ENCODE results near the gene TRMO.

The TRMO gene

DNA sequence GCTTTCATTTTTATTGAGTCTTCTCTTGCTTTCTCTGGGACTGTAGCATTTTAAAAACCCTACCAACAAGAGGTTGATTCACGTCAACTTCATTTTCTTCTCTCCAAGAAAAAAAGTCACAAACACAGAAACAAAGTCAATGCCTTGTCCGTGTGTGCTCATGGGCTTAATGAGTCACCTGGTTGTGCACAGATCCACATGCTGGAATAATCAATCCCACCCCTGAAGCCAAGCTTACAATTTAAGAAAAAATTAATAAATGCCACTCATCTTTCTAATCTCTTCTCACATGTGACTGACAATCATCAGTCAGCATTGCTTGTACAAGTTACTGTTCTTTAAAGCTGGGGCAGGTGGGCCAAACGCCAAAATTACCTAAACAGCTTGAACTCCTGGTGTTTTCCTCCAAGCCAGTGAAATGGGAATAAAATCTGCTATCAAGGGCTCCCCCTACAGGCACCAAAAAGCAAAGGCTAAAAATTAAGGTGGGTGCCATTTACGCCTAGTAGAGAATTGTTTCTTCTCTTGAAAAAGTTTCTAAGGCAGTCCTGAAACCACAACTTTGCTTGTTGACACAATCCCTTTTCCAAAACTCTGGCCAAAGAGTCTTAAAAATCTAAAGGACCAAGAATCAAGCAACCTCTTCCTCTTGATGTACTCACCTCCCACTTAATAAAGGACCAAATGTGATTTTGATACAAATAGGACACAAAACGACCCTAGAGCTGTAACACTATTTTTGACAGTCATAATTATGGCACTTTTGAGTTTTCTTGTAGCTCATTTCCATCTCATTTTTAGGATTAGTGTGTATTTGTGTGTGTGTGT is 21.3 kb downstream of the TRMO start:
- TF ChIP-seq ZFX (IDR thresholded peaks at IDR 0.05; ENCODE audit: borderline replicate concordance), result no peak
- TF ChIP-seq, protein P1, sequence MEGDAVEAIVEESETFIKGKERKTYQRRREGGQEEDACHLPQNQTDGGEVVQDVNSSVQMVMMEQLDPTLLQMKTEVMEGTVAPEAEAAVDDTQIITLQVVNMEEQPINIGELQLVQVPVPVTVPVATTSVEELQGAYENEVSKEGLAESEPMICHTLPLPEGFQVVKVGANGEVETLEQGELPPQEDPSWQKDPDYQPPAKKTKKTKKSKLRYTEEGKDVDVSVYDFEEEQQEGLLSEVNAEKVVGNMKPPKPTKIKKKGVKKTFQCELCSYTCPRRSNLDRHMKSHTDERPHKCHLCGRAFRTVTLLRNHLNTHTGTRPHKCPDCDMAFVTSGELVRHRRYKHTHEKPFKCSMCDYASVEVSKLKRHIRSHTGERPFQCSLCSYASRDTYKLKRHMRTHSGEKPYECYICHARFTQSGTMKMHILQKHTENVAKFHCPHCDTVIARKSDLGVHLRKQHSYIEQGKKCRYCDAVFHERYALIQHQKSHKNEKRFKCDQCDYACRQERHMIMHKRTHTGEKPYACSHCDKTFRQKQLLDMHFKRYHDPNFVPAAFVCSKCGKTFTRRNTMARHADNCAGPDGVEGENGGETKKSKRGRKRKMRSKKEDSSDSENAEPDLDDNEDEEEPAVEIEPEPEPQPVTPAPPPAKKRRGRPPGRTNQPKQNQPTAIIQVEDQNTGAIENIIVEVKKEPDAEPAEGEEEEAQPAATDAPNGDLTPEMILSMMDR (IDR thresholded peaks at IDR 0.05), result peak; percentile 90
- no peak overlapping the region for H3K27ac ChIP-seq

GRCh38 chr9:97900103-97900737 is 22.1 kb downstream of the TRMO start:
- TF ChIP-seq, protein P1 (IDR thresholded peaks at IDR 0.05), result no peak
- no peak for TF ChIP-seq ZFX (IDR thresholded peaks at IDR 0.05; ENCODE audit: borderline replicate concordance)
- H3K27ac ChIP-seq, result no peak overlapping the region

DNA sequence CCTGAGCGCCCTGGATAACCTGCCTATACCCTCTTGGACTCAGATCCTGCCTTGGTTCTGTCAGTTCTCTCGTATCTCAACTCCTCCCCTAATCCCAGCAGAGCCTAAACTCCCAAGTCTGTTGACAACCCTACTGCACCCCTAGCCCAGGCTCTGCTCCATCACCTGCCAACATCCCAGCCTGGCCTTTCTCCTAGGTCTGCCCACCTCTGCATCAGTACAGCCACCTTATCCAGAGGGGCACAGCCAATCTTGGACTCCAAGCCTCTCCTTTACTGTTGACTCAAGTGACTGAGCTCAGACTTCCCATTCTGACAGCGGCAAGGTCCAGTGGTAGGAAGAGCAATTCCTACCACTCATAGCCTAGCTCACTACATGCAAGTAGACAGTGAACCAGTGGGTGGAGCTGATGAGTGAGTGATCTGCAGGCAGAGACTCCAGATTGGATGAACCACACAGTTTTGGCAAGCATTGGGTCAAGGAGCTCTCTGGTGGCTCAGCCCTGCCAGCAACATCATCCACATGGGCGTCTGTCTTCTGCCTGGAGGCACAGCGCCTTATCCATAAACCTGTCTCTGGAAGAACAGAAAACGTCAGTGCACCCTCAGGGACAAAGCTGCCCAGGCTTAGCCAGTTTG is 26.5 kb downstream of the TRMO start:
- no peak overlapping the region for H3K27ac ChIP-seq
- no peak for TF ChIP-seq ZFX (IDR thresholded peaks at IDR 0.05; ENCODE audit: borderline replicate concordance)
- TF ChIP-seq, protein P1 (IDR thresholded peaks at IDR 0.05), result peak; percentile 23; the same call in 1 of the 2 replicates

DNA sequence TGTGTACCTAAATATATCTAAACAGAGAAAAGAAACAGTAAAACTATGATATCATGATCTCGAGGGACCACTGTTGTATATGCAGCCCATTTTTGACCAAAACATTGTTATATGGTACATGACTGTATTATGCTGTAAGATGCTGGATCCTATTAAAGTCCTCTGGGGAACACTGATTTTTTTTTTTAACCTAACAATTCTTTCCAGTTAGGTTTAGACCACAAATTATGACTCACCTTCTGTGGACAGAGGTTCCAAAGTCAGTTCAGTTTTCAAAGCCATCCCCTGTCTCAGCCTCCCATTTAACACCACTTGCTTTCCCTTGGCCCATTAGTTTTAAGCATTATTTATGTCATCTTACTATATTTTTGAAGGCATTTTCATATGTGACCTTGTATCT is 27.1 kb downstream of the TRMO start:
- no peak for TF ChIP-seq ZFX (IDR thresholded peaks at IDR 0.05; ENCODE audit: borderline replicate concordance)
- TF ChIP-seq, protein P1 (IDR thresholded peaks at IDR 0.05), result no peak
- H3K27ac ChIP-seq, result no peak overlapping the region

- no peak overlapping the region for H3K27ac ChIP-seq
- no peak for TF ChIP-seq ZFX (IDR thresholded peaks at IDR 0.05; ENCODE audit: borderline replicate concordance)
- TF ChIP-seq, protein P1 (IDR thresholded peaks at IDR 0.05), result no peak
Measured at GRCh38 chr9:97892421-97892820, 29.9 kb downstream of the TRMO start.

- no peak overlapping the region for H3K27ac ChIP-seq
- TF ChIP-seq ZFX (IDR thresholded peaks at IDR 0.05; ENCODE audit: borderline replicate concordance), result no peak
- TF ChIP-seq, protein P1 (IDR thresholded peaks at IDR 0.05), result no peak
Measured at GRCh38 chr9:97891736-97892135, 30.6 kb downstream of the TRMO start.

Data from 22Rv1 (cell line).